HS-27A (cell line): ENCODE results near the gene CDH4.
"Not testable (repeated sequence)": the region's sequence is repeated elsewhere in the genome, so short reads cannot be mapped to it uniquely, and the experiment has no call there.

ENCODE experiments used
- DNase-seq: peaks from one replicate; pipeline ENCODE4 v3.0.0-alpha.2; 2012; ENCODE audit warnings: low read depth, missing footprints

Gene CDH4

GRCh38 chr20:61439251-61439650 lies 187.2 kb downstream of the CDH4 start:
- no peak for DNase-seq

GRCh38 chr20:61440548-61441055 lies 188.5 kb downstream of the CDH4 start:
- DNase-seq = no peak

GRCh38 chr20:61441537-61441936 lies 189.5 kb downstream of the CDH4 start:
- no peak for DNase-seq

- DNase-seq = no peak
Measured at GRCh38 chr20:61442075-61442670, 190.1 kb downstream of the CDH4 start.

GRCh38 chr20:61442718-61443117 lies 190.7 kb downstream of the CDH4 start:
- no peak for DNase-seq

GRCh38 chr20:61443443-61444126 lies 191.5 kb downstream of the CDH4 start:
- DNase-seq = no peak

GRCh38 chr20:61444637-61445036 lies 192.6 kb downstream of the CDH4 start:
- no peak for DNase-seq

GRCh38 chr20:61445138-61445537 lies 193.1 kb downstream of the CDH4 start:
- DNase-seq = no peak

- no peak for DNase-seq
Measured at GRCh38 chr20:61445741-61446140, 193.7 kb downstream of the CDH4 start.

GRCh38 chr20:61447952-61448351 lies 195.9 kb downstream of the CDH4 start:
- DNase-seq = no peak

GRCh38 chr20:61448386-61448785 lies 196.3 kb downstream of the CDH4 start:
- DNase-seq = no peak

GRCh38 chr20:61449057-61449609 lies 197.1 kb downstream of the CDH4 start:
- DNase-seq = no peak

- DNase-seq = no peak
Measured at GRCh38 chr20:61449916-61450315, 197.9 kb downstream of the CDH4 start.

GRCh38 chr20:61450549-61450948 lies 198.5 kb downstream of the CDH4 start:
- no peak for DNase-seq

- no peak for DNase-seq
Measured at GRCh38 chr20:61451009-61451408, 198.9 kb downstream of the CDH4 start.

GRCh38 chr20:61451953-61452352 lies 199.9 kb downstream of the CDH4 start:
- no peak for DNase-seq

- no peak for DNase-seq
Measured at GRCh38 chr20:61453219-61453618, 201.2 kb downstream of the CDH4 start.

GRCh38 chr20:61453623-61454022 lies 201.6 kb downstream of the CDH4 start:
- not testable (repeated sequence) for DNase-seq

GRCh38 chr20:61454053-61454452 lies 202.0 kb downstream of the CDH4 start:
- no peak for DNase-seq

GRCh38 chr20:61455508-61456215 lies 203.6 kb downstream of the CDH4 start:
- no peak for DNase-seq

GRCh38 chr20:61457725-61458124 lies 205.7 kb downstream of the CDH4 start:
- DNase-seq = no peak

GRCh38 chr20:61458146-61458746 lies 206.2 kb downstream of the CDH4 start:
- DNase-seq = no peak
